Activated CD4-positive, CD25-positive, alpha-beta regulatory T cell treated with anti-CD3 and anti-CD28 coated beads, Interleukin-2, amount 50 U/mL, for 72 hours (primary cell): ENCODE data around the gene PLEKHA1.

Source experiments
- DNase-seq: peaks from one replicate; pipeline ENCODE4 v3.0.0; 2021

Gene PLEKHA1

GRCh38 chr10:122347170-122347841, 27.2 kb upstream of the PLEKHA1 start:
- DNase-seq, result no peak

- no peak for DNase-seq
Observed at GRCh38 chr10:122348512-122348911, 26.0 kb upstream of the PLEKHA1 start.

GRCh38 chr10:122348935-122349361, 25.6 kb upstream of the PLEKHA1 start:
- DNase-seq, result no peak

- DNase-seq, result no peak
Observed at GRCh38 chr10:122349758-122350369, 24.6 kb upstream of the PLEKHA1 start.

GRCh38 chr10:122350893-122351292, 23.6 kb upstream of the PLEKHA1 start:
- no peak for DNase-seq

GRCh38 chr10:122352817-122353525, 21.5 kb upstream of the PLEKHA1 start:
- no peak for DNase-seq

DNA sequence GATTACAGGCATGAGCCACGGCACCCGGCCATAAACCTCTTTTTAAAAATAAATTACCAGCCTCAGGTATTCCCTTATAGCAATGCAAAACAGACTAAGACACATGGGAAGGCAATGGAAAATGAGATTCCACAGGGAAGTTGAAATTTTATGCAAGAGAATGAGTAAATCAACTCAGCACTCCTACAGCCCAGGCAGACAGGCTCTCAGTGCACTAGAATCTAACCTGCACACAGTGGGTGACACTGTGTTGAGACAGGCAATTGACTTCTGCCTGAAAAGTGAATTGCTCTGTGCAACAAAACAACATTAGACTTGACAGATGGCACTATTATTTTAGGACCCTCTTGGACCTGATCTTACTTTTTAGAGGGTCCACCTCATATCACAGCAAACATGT, 20.1 kb upstream of the PLEKHA1 start:
- no peak for DNase-seq

DNA sequence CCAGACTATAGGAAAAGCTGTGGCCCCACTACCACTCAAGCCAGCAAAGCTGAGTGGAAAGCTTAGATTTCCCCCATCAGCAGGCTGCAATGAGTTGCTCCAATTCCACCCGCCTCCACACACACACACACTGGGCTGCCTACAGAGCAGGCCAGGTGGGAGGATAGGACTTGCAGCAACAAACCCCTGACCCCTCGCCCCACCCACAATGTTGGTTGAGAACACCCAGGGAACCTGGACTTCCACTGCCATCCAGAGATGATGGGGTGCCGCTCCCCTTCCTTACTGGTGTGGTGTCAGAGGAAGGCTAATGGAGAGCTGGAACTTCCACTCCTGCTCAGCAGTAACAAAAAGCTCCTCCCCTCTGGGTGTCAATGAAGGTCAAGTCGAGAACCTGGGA, 16.8 kb upstream of the PLEKHA1 start:
- DNase-seq, result no peak

GRCh38 chr10:122359621-122360020, 14.9 kb upstream of the PLEKHA1 start:
- no peak for DNase-seq

- DNase-seq, result no peak
Observed at GRCh38 chr10:122361046-122361445, 13.5 kb upstream of the PLEKHA1 start.

GRCh38 chr10:122362031-122362592, 12.4 kb upstream of the PLEKHA1 start:
- no peak for DNase-seq

GRCh38 chr10:122362621-122363020, 11.9 kb upstream of the PLEKHA1 start:
- no peak for DNase-seq

GRCh38 chr10:122363311-122363710, 11.2 kb upstream of the PLEKHA1 start:
- no peak for DNase-seq

GRCh38 chr10:122363722-122364463, 10.6 kb upstream of the PLEKHA1 start:
- no peak for DNase-seq

DNA sequence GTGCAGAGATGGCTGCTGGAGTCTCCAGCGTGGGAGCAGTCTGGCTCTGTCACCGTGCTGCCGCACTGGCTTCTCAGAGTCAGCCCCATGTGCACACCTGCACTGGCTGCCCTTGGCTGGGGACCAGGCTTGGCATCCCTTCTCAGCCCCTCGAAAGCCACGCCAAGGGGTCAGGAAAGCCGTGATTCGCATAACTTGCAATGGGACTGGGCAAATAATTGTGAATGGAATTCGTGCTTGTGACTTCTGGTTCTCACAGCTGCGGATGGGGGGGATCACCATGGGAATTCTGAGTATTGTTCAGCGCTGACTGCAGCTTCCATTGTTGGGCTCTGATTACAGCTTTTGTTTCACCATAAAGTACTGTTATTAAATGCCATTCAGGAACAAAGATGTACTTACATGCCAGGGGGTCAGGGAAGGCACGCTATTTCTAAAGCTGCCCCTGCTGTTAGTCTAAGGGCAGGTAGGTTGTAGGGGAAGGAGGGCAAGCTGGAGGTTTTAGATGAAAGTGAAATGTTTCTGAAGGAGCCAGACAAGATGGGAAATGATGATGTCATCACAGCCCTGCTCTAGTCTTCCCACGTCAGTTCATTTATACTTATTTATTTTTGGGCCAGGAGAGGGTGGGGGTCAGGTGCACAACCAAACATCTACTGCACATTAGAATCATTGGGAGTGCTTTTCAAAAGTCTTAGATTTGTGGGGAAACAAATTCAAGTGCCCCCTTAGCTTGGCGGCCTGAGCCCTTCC, 5.8 kb upstream of the PLEKHA1 start:
- no peak for DNase-seq

- no peak for DNase-seq
Observed at GRCh38 chr10:122373108-122373507, 1.4 kb upstream of the PLEKHA1 start.

DNA sequence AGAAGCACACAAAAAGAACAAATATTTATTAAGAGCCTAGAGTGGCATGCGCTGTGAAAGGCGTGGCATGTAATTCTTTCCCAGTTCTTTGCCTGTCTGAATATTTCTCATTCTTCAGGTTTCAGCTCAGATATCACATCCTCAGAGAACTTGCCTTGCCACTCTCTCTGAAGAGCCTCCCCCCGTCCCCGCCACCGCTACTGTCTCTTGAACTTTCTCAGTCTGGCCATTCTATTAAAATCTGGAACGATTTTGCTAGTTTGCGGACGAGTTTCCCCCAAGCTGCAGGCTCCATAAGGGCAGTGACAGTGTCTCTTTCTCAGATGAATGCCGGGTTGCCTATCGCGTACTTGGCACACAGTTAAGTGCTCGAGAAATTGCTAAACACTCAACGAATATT, 787 bp upstream of the PLEKHA1 start:
- no peak for DNase-seq

- DNase-seq, result peak; percentile 69
Observed at GRCh38 chr10:122374859-122375678, 561 bp downstream of the PLEKHA1 start.

- DNase-seq, result no peak
Observed at GRCh38 chr10:122375679-122376160, 1.2 kb downstream of the PLEKHA1 start.

DNA sequence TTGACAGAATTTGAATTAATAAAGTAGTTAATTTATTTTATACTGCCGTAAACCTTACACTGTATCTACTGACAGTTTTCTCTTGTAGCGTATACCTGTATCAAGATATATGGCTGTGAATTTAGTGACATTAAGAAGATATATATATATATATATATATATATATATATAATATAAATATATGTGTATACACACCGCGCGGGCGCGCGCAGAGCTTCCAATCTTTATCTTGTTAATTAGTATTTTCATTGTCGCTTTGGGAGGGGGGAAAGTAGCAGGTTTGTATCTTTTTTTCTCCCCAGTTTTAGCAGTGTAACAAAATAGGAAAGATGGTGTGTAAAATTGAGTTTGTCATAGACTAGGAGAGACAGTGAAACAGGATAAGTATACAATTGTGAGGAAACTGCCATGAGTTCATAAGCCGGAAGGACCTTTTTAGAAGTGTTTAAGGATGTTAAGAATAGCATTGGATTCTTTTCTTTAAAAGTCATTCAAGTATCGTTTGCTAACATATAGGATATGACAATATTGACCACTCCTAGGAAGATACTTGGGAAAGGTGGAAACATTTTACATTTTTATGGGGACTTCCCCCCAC, 2.0 kb downstream of the PLEKHA1 start:
- no peak for DNase-seq

GRCh38 chr10:122379041-122379440, 4.5 kb downstream of the PLEKHA1 start:
- no peak for DNase-seq
